Panc1 (cell line): ENCODE results near the gene NPM1. TPM values are rescaled to one million over a fixed set of nuclear protein-coding genes. Genes with fewer than 3 reads are reported as not detected.

Experiments used
- ATAC-seq: fragments of 200-7000 bp; cut with Tn5 transposase; 2 replicates; pipeline ENCODE4 v1.9.1; 2020; ENCODE audit warnings: mild to moderate bottlenecking, moderate library complexity
- BruUV-seq: library from RNA; stranded (reverse); fragments of 400-500 nt; replicated peaks from 2 replicates; lab custom pipeline; 2021; lab: Mats Ljungman, UMichigan
- CTCF ChIA-PET: fragments of 300-600 bp; sonication (Branson Sonifier 250); formaldehyde crosslinking; loops from one replicate; lab custom pipeline; 2022; ENCODE audit warnings: antibody characterized with exemption; lab: Charles Lee
- POLR2A ChIA-PET: fragments of 300-600 bp; sonication (Branson Sonifier 250); formaldehyde crosslinking; loops from one replicate; lab custom pipeline; 2022; ENCODE audit warnings: antibody characterized with exemption; lab: Charles Lee
- DNase-seq: peaks from one replicate; pipeline ENCODE4 v3.0.0-alpha.2; 2010; ENCODE audit warnings: low read depth, low spot score
- H3K27ac ChIP-seq: 2 replicates; pipeline ENCODE4 v1.5.1; 2011; ENCODE audit warnings: mild to moderate bottlenecking, low read length, inconsistent platforms
- H3K27me3 ChIP-seq: fragments of 200-500 bp; sonication (Bioruptor generic); 2 replicates; pipeline ENCODE4 v1.6.0; 2014; ENCODE audit warnings: low read length, inconsistent platforms; ENCODE audit not compliant: control insufficient read depth, insufficient read depth
- H3K36me3 ChIP-seq: fragments of 200-500 bp; sonication (Bioruptor generic); 2 replicates; pipeline ENCODE4 v1.5.1; 2014; ENCODE audit warnings: inconsistent platforms, mild to moderate bottlenecking, low read length, moderate library complexity; ENCODE audit not compliant: control insufficient read depth, insufficient read depth
- H3K4me1 ChIP-seq: 2 replicates; pipeline ENCODE4 v1.5.1; 2011; ENCODE audit warnings: inconsistent platforms, mild to moderate bottlenecking, low read length, moderate library complexity; ENCODE audit not compliant: control insufficient read depth, insufficient read depth
- H3K4me3 ChIP-seq, 2 experiments: 2 replicates each; pipeline ENCODE4 v1.5.1; 2011 to 2012; ENCODE audit warnings: low read depth in 2 of 2, low read length in 2 of 2, mild to moderate bottlenecking in 2 of 2, inconsistent platforms in 1 of 2, moderate library complexity in 1 of 2
- H3K9me3 ChIP-seq: fragments of 200-500 bp; sonication (Bioruptor generic); 2 replicates; pipeline ENCODE4 v1.5.1; 2014; ENCODE audit warnings: low read depth, mild to moderate bottlenecking, inconsistent platforms, low read length, moderate library complexity; ENCODE audit not compliant: control insufficient read depth, insufficient read depth
- CTCF ChIP-seq: fragments of 450-650 bp; IDR thresholded peaks from 2 replicates; pipeline ENCODE4 v1.5.1; 2017; ENCODE audit warnings: mild to moderate bottlenecking
- POLR2AphosphoS5 ChIP-seq: IDR thresholded peaks from 2 replicates; pipeline ENCODE4 v1.6.1; 2012; ENCODE audit warnings: mild to moderate bottlenecking, low read depth, low read length, moderate library complexity
- SIN3A ChIP-seq: IDR thresholded peaks from 2 replicates; pipeline ENCODE4 v1.6.1; 2012; ENCODE audit warnings: low read depth, mild to moderate bottlenecking, low read length, moderate library complexity, borderline replicate concordance; ENCODE audit not compliant: insufficient read depth
- TCF7L2 ChIP-seq: IDR thresholded peaks from 2 replicates; pipeline ENCODE4 v1.6.1; 2011; ENCODE audit warnings: mild to moderate bottlenecking, low read depth, low read length, inconsistent platforms
- in situ Hi-C: cut with HindIII; loops from 2 replicates; pipeline ENCODE4 v1.10.0; 2016; ENCODE audit warnings: low sequenced_read_pairs, low pct_unique_long_range_greater_than_20kb
- intact Hi-C: fragments of 100-400 bp; cut with micrococcal nuclease; formaldehyde crosslinking; loops from one replicate; pipeline ENCODE4 v1.10.0; 2022; ENCODE audit not compliant: unreplicated experiment
- total RNA-seq: library from RNA; stranded (reverse); gene quantifications from one replicate; pipeline ENCODE4 v1.2.1, GENCODE V29; 2021; ENCODE audit not compliant: unreplicated experiment
- TF ChIP-seq, protein P1 (sequence below), 2 experiments: IDR thresholded peaks; 2 replicates each; pipeline ENCODE4 v1.6.1; 2011 to 2012; ENCODE audit warnings: low read depth in 2 of 2, control low read depth in 1 of 2, low read length in 1 of 2, mild to moderate bottlenecking in 1 of 2, moderate library complexity in 1 of 2; ENCODE audit not compliant: insufficient read depth in 1 of 2

NPM1 gene
- total RNA-seq, 1 experiment from 2014 or later, result 1,864 TPM

GRCh38 chr5:171429543-171429910, 41.9 kb downstream of the NPM1 start:
- no peak for DNase-seq
- ChIA-PET CTCF (no interaction called here), POLR2A (no interaction called here)
- intact Hi-C loops (no loop called here), in situ Hi-C loops (no loop called here)
- Histone ChIP-seq H3K9me3 (no peaks in the 10 kb centered on the region), H3K27me3 (no peaks in the 10 kb centered on the region), H3K4me1 (no peaks in the 10 kb centered on the region), H3K36me3 (no peaks in the 10 kb centered on the region), H3K4me3 (no peak overlapping the region), H3K27ac (no peak overlapping the region)
- TF ChIP-seq POLR2AphosphoS5, result no peak
- TF ChIP-seq CTCF, result no peak
- TF ChIP-seq SIN3A, result no peak
- no peak for TF ChIP-seq TCF7L2
- TF ChIP-seq, protein P1, sequence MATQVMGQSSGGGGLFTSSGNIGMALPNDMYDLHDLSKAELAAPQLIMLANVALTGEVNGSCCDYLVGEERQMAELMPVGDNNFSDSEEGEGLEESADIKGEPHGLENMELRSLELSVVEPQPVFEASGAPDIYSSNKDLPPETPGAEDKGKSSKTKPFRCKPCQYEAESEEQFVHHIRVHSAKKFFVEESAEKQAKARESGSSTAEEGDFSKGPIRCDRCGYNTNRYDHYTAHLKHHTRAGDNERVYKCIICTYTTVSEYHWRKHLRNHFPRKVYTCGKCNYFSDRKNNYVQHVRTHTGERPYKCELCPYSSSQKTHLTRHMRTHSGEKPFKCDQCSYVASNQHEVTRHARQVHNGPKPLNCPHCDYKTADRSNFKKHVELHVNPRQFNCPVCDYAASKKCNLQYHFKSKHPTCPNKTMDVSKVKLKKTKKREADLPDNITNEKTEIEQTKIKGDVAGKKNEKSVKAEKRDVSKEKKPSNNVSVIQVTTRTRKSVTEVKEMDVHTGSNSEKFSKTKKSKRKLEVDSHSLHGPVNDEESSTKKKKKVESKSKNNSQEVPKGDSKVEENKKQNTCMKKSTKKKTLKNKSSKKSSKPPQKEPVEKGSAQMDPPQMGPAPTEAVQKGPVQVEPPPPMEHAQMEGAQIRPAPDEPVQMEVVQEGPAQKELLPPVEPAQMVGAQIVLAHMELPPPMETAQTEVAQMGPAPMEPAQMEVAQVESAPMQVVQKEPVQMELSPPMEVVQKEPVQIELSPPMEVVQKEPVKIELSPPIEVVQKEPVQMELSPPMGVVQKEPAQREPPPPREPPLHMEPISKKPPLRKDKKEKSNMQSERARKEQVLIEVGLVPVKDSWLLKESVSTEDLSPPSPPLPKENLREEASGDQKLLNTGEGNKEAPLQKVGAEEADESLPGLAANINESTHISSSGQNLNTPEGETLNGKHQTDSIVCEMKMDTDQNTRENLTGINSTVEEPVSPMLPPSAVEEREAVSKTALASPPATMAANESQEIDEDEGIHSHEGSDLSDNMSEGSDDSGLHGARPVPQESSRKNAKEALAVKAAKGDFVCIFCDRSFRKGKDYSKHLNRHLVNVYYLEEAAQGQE (IDR thresholded peaks at IDR 0.05; ENCODE audit: insufficient read depth in 1 of 2, low read depth in 2 of 2, low read length in 1 of 2), result no peak
- BruUV-seq, result no TSS peak
- ATAC-seq, result no peak

GRCh38 chr5:171431251-171431777, 43.7 kb downstream of the NPM1 start:
- DNase-seq, result no peak
- ATAC-seq, result no peak
- Histone ChIP-seq H3K4me3 (no peak overlapping the region), H3K4me1 (no peaks in the 10 kb centered on the region), H3K36me3 (no peaks in the 10 kb centered on the region), H3K9me3 (no peaks in the 10 kb centered on the region), H3K27me3 (no peaks in the 10 kb centered on the region), H3K27ac (no peak overlapping the region)
- intact Hi-C loops, result no loop called here
- ChIA-PET POLR2A (no interaction called here), CTCF (no interaction called here)
- BruUV-seq, result no TSS peak
- in situ Hi-C loops, result no loop called here
- no peak for TF ChIP-seq SIN3A
- TF ChIP-seq CTCF, result no peak
- no peak for TF ChIP-seq TCF7L2
- TF ChIP-seq, protein P1 (IDR thresholded peaks at IDR 0.05; ENCODE audit: insufficient read depth in 1 of 2, low read depth in 2 of 2, low read length in 1 of 2), result no peak
- TF ChIP-seq POLR2AphosphoS5, result no peak
